HL-60/S4 treated with retinoic acid at 250 ng/mL for 4 days and 3 days (cell line): Measurements from ENCODE around the gene USP28.
"Not testable (repeated sequence)": the region's sequence is repeated elsewhere in the genome, so short reads cannot be mapped to it uniquely, and the experiment has no call there.

Experiments used
- in situ Hi-C: fragments of 300-500 bp; cut with MboI; formaldehyde crosslinking; loops from 2 replicates; pipeline ENCODE4 v1.7.0; 2022; ENCODE audit warnings: low sequenced_read_pairs

The USP28 gene, protein sequence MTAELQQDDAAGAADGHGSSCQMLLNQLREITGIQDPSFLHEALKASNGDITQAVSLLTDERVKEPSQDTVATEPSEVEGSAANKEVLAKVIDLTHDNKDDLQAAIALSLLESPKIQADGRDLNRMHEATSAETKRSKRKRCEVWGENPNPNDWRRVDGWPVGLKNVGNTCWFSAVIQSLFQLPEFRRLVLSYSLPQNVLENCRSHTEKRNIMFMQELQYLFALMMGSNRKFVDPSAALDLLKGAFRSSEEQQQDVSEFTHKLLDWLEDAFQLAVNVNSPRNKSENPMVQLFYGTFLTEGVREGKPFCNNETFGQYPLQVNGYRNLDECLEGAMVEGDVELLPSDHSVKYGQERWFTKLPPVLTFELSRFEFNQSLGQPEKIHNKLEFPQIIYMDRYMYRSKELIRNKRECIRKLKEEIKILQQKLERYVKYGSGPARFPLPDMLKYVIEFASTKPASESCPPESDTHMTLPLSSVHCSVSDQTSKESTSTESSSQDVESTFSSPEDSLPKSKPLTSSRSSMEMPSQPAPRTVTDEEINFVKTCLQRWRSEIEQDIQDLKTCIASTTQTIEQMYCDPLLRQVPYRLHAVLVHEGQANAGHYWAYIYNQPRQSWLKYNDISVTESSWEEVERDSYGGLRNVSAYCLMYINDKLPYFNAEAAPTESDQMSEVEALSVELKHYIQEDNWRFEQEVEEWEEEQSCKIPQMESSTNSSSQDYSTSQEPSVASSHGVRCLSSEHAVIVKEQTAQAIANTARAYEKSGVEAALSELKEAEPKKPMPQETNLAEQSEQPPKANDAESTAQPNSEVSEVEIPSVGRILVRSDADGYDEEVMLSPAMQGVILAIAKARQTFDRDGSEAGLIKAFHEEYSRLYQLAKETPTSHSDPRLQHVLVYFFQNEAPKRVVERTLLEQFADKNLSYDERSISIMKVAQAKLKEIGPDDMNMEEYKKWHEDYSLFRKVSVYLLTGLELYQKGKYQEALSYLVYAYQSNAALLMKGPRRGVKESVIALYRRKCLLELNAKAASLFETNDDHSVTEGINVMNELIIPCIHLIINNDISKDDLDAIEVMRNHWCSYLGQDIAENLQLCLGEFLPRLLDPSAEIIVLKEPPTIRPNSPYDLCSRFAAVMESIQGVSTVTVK

DNA sequence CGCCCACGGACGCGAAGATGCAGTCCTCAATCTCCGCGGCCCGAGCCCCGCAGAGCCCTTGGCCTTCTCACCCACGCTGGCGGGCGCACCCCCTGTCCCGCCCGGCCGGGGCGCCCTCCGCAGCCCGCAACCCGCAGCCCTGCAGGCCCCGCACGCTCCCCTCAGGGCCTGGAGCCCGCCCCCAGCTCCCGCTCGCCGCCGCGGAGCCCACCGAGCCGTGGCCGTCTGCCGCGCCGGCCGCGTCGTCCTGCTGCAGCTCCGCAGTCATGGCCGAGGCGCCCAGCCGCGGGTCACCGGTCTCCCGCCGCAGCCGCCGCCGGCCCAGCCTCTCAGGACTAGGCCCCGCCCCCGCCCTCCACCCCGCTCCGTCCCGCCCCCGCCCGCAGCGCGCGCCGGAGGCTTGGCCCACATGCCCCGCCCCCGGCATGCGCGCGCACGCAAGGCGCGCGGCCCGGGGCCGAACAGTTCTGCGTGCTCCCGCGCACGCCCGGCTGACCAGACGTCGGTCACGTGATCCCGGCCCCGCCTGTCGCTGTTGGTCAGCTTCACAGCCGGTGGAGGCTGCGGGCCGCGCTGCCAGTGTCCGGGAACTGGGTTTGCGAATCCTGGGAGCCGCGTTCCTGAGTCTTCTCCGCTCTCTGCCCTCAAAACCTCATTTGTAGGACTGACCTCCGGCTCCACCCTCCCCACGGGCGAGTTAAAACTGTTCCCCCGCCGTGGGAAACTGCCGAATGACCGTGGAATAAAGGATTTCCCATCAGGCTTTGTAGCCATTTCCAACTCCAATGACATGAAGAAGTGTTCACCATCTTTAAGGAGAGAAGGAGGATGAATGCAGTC lies at the start of gene USP28:
TSS of gene USP28 (minus strand) at position 339 of the 840 bp plus-strand sequence. CDS start at position 268, 71 bp downstream.
- in situ Hi-C loops = loop anchor here (25.0 kb wide), 1 partner anchor 387 kb away; no protein-coding TSS in a partner anchor

GRCh38 chr11:113923572-113923971 lies 48.2 kb upstream of the USP28 start:
- in situ Hi-C loops = no loop called here

DNA sequence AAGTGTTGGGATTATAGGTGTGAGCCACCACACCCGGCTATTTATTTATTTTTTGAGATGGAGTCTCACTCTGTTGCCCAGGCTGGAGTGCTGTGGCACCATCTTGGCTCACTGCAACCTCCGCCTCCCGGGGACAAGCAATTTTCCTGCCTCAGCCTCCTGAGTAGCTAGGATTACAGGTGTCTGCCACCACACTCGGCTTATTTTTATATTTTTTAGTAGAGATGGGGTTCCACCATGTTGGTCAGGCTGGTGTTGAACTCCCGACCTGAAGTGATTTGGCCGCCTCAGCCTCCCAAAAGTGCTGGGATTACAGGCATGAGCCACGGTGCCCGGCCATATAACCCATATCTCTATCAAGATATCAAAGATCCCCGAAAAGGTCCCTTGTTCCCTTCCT lies 36.1 kb upstream of the USP28 start:
- in situ Hi-C loops = not testable (repeated sequence)

DNA sequence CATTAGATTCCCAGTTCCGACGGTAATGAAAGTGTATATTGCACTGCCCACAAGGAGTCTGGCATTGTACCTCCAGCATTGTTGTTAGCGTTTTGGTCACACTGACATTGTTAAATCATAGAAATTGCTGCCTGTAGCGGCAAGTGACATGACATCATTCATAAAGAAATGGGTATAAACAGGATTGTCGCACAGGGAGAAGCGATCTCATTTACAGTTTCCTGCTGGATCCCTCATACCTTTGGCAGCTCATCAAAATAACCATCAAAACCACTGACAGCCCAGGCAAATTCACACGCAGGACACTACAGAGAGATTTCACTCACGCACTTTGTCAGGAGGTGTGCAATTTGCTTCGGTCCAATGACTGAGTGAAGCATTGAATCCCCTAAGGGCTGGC lies 32.7 kb upstream of the USP28 start:
- in situ Hi-C loops = no loop called here

- in situ Hi-C loops = no loop called here
These were observed 32.3 kb upstream of the USP28 start for GRCh38 chr11:113907681-113908080.

DNA sequence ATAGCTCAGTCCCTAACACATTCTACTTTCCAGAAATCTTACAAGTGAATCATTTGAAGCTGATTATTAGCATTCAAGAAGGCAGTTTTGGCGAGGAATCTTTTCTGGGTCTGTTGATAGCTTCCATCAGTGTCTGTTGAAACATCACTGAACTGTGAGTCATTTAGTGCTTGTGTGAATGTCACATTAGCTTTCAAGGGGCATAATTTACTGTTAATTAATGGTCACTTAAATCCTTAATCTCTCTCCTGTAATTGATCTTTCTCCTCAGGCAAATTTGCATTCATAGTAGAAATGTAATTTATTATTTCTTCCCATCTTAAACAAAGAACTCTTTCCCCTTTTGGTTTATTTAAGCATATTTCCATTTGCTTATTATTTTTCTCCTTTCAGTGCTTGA lies 31.8 kb upstream of the USP28 start:
- in situ Hi-C loops = no loop called here

- in situ Hi-C loops = no loop called here
These were observed 31.1 kb upstream of the USP28 start for GRCh38 chr11:113906516-113906915.

DNA sequence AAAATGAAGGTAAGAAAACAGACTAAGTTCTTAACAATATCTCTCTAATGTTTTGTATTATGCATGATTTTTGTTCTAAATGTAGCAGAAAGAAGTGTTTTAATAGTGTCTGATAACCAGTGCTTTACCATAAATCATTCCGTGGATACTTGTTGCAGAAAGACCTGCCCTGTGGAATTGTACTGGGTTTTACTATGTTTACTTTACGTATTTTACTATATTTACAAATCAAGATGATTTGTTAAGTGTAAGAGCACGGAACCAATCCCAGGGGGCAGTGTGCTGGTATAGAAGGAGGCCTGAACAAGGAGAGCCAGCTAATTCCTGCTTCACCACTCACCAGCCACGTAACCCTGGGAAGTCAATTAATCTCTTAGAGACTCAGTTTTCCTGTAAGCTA lies 30.7 kb upstream of the USP28 start:
- in situ Hi-C loops = no loop called here

DNA sequence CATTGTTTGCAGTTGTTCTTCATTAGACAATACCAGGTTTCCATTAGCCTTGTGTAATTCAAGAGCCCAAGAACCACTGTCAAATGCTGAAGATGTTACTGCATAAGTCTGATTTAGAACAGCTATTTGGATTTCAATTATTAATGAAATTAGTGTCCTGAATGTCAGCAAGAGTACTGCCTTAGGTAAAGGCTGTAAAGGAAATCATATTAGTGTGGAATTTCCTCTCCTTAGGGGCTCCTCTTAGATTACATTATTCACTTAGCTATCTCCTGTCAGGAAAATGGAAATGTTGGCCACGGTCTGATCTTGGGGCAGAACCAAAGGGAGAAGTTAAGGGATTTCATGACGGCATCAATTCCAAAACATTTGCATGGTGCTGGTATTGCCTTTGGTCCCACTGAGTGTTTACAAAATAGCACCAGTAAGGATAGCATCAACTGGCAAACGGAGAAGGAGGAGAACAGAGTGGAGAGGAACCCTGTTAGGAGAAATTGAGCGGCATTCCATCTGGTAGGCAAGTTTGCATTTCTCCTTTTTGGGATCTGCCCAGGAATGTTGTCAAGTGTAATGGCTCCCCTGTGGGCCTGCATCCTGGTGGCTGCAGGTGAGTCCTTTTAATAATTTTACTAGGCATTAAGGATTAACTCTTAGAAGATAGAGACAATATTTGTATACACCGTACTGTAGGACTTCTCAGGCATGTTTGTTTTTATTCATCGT lies 29.2 kb upstream of the USP28 start, which contains the start of gene HTR3B:
TSS of gene HTR3B (plus strand) at position 418 of the 723 bp plus-strand sequence. CDS start at position 556, 138 bp downstream.
- in situ Hi-C loops = no loop called here

DNA sequence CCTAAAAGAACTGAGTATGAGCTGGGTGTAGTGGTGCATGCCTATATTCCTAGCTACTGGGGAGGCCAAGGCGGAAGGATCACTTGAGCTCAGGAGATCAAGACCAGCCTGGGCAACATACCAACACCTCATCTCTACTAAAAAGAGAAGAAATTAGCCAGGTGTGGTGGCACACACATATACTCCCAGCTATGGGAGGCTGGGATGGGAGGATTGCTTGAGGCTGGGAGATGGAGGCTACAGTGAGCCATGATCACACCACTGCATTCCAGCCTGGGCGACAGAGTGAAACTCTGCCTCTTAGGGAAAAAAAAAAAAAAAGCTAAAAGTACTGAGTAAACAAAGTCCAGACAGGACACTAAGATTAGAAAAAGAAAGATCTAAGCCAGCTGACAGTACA lies 25.8 kb upstream of the USP28 start:
- in situ Hi-C loops = no loop called here

DNA sequence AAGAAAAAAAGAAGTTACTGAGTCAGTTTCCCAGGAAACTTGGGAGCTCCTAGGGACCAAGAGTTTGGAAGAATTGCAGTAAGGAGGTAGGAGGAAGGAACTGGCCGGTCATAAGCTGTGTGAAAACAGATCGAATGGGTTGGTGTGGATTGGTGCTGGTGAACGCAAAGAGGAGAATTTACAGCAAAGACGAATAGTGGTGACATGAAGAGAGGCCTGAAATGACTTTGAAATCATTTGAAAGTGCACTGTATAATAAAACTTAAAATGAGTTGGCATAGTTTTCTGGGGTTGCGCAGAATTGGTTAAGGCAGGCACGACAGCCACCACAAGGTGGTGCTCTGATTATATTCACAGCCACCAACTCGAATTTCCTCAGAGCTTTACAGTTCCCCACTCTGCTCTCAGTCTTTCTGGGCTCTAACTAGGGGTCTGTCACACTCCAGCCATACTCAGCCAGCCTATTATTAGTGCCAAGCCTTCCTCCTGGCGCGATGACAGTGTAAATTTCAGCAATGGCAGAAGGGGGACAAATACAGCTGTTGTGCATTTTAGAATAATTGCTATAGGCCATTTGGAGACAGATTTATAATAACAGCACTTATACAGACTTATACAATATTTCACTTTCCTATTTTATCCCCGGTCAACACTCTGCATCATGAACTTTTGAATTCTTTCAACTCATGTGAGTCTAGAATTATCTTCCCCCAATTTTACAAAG lies 20.9 kb upstream of the USP28 start:
- in situ Hi-C loops = loop anchor here (25.0 kb wide), 1 partner anchor 366 kb away; no protein-coding TSS in a partner anchor

- in situ Hi-C loops = loop anchor here (25.0 kb wide), 1 partner anchor 367 kb away; no protein-coding TSS in a partner anchor
These were observed 20.2 kb upstream of the USP28 start for GRCh38 chr11:113895367-113896155.

GRCh38 chr11:113894421-113894996 lies 19.1 kb upstream of the USP28 start:
- in situ Hi-C loops = loop anchor here (25.0 kb wide), 1 partner anchor 368 kb away; no protein-coding TSS in a partner anchor

GRCh38 chr11:113888848-113889247 lies 13.5 kb upstream of the USP28 start:
- in situ Hi-C loops = loop anchor here (25.0 kb wide), 1 partner anchor 373 kb away; no protein-coding TSS in a partner anchor

GRCh38 chr11:113885897-113886296 lies 10.5 kb upstream of the USP28 start:
- in situ Hi-C loops = loop anchor here (25.0 kb wide), 1 partner anchor 376 kb away; no protein-coding TSS in a partner anchor

- in situ Hi-C loops = loop anchor here (25.0 kb wide), 1 partner anchor 378 kb away; no protein-coding TSS in a partner anchor
These were observed 9.0 kb upstream of the USP28 start for GRCh38 chr11:113884361-113884836.

GRCh38 chr11:113881856-113882255 lies 6.5 kb upstream of the USP28 start:
- in situ Hi-C loops = loop anchor here (25.0 kb wide), 1 partner anchor 380 kb away; no protein-coding TSS in a partner anchor
